ENCODE results near the gene ALPP. TPM values are rescaled to one million over a fixed set of nuclear protein-coding genes. Genes with fewer than 3 reads are reported as not detected.
A peak's percentile ranks its signal among the peaks of the same experiment; 100 is the strongest.

The ALPP gene
- total and polyA plus RNA-seq, 2 of the 13 experiments (the other 11 are each of a cell fraction or from before 2014, with no cell fraction given): not detected

DNA sequence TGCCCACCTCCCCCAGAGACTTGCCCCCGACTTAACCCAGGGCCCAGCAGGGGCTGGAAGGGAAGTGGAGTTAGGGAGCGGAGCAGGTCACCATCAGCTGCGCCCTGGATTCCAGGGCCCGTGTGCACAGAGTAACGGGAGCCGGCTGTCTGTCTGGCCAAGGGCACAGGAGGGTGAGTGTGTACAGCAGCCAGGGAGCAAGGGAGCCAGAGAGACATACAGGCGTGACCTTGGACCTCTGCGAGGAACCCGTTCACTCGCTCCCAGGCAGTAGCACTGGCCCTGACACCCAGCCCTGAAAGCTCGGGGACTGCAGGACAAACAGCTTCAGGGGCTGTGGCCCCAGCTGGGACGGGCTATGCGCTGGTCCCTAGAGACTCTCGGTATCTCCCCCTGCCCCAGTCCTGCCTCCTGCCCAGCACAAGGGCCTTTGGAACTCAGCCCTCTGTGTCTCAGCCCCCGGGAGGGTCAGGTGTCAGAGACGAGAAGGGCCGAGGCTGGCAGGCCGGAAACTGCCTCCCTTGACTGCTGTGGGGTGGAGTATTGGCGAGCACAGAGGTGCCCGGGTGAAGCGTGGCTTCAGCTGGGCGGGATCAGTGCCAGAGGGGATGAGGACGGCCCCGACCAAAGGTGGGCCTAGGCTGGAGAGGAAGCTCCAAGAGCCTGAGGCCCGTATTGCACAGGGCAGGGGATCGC, 46.2 kb upstream of the ALPP start (continued):
- TF ChIP-seq, protein P1, sequence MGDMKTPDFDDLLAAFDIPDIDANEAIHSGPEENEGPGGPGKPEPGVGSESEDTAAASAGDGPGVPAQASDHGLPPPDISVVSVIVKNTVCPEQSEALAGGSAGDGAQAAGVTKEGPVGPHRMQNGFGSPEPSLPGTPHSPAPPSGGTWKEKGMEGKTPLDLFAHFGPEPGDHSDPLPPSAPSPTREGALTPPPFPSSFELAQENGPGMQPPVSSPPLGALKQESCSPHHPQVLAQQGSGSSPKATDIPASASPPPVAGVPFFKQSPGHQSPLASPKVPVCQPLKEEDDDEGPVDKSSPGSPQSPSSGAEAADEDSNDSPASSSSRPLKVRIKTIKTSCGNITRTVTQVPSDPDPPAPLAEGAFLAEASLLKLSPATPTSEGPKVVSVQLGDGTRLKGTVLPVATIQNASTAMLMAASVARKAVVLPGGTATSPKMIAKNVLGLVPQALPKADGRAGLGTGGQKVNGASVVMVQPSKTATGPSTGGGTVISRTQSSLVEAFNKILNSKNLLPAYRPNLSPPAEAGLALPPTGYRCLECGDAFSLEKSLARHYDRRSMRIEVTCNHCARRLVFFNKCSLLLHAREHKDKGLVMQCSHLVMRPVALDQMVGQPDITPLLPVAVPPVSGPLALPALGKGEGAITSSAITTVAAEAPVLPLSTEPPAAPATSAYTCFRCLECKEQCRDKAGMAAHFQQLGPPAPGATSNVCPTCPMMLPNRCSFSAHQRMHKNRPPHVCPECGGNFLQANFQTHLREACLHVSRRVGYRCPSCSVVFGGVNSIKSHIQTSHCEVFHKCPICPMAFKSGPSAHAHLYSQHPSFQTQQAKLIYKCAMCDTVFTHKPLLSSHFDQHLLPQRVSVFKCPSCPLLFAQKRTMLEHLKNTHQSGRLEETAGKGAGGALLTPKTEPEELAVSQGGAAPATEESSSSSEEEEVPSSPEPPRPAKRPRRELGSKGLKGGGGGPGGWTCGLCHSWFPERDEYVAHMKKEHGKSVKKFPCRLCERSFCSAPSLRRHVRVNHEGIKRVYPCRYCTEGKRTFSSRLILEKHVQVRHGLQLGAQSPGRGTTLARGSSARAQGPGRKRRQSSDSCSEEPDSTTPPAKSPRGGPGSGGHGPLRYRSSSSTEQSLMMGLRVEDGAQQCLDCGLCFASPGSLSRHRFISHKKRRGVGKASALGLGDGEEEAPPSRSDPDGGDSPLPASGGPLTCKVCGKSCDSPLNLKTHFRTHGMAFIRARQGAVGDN (CRISPR knock-in tag; IDR thresholded peaks at IDR 0.05): peak; percentile 47
- TF ChIP-seq ZSCAN25 (CRISPR knock-in tag; IDR thresholded peaks at IDR 0.05): 0 out of 2 replicates have a peak, but pooled peaks have one; percentile 23

- no peak for FAIRE-seq
Measured at GRCh38 chr2:232332940-232333259, 45.7 kb upstream of the ALPP start.

More at GRCh38 chr2:232332940-232333259, 45.7 kb upstream of the ALPP start:
- ChIA-PET POLR2A (no interaction called here), CTCF (ENCODE audit: low intra/inter-chr PET ratio, low total read pairs) (no interaction called here)
- Histone ChIP-seq H3K4me2 (ENCODE audit: low read depth, low read length) (peak overlapping the region; percentile 21; the same call in 1 of the 2 replicates), H3K36me3 (replicated peaks in 1 of 2; ENCODE audit: control insufficient read depth in 1 of 2, insufficient read depth in 2 of 2, low read length in 2 of 2) (0 out of 5 replicates have a peak, but pooled peaks cover 0 to 6% of the 10 kb centered on the region in 2 experiments), H3K4me1 (ENCODE audit: insufficient read depth, low read length) (peaks cover 9% of the 10 kb centered on the region), H3K27ac (ENCODE audit: extremely low read length, insufficient read depth, low read length) (no peak overlapping the region), H3K9ac (ENCODE audit: insufficient read depth, low read depth, low read length) (no peak overlapping the region), H3K4me3 (replicated peaks in 1 of 3; ENCODE audit: insufficient read depth in 1 of 3, low read depth in 2 of 3, low read length in 3 of 3) (no peak overlapping the region), H4K20me1 (ENCODE audit: insufficient read depth, low read length) (peaks cover 3% of the 10 kb centered on the region; the same call in 1 of the 2 replicates), H2AFZ (ENCODE audit: low read length) (no peak overlapping the region), H3K27me3 (ENCODE audit: control insufficient read depth in 1 of 2, insufficient read depth in 2 of 2, low read length in 2 of 2) (no peaks in the 10 kb centered on the region), H3K79me2 (ENCODE audit: insufficient read depth, low read length) (no peaks in the 10 kb centered on the region), H3K9me3 (ENCODE audit: low read length) (no peaks in the 10 kb centered on the region)
- DNase-seq (ENCODE audit: low spot score) (no peak), ATAC-seq (no peak)
- BruUV-seq (replicated peaks): no TSS peak
- intact Hi-C loops (cut with micrococcal nuclease; ENCODE audit: unreplicated experiment): no loop called here
- TF ChIP-seq CHD2 (IDR thresholded peaks at IDR 0.05; ENCODE audit: low read depth, low read length) (no peak), ARID4A (CRISPR knock-in tag; IDR thresholded peaks at IDR 0.05; ENCODE audit: borderline replicate concordance) (no peak), JUN (CRISPR knock-in tag; IDR thresholded peaks at IDR 0.05) (no peak), ZBTB42 (CRISPR knock-in tag; IDR thresholded peaks at IDR 0.05) (no peak), ARNT (IDR thresholded peaks at IDR 0.05) (no peak), NCOA1 (CRISPR knock-in tag; IDR thresholded peaks at IDR 0.05) (no peak), ZNF746 (CRISPR knock-in tag; IDR thresholded peaks at IDR 0.05) (no peak), HES4 (CRISPR knock-in tag; IDR thresholded peaks at IDR 0.05; ENCODE audit: borderline replicate concordance) (no peak), ZNF652 (CRISPR knock-in tag; IDR thresholded peaks at IDR 0.05; ENCODE audit: borderline replicate concordance, low read depth) (no peak)
- TF ChIP-seq, protein P2, sequence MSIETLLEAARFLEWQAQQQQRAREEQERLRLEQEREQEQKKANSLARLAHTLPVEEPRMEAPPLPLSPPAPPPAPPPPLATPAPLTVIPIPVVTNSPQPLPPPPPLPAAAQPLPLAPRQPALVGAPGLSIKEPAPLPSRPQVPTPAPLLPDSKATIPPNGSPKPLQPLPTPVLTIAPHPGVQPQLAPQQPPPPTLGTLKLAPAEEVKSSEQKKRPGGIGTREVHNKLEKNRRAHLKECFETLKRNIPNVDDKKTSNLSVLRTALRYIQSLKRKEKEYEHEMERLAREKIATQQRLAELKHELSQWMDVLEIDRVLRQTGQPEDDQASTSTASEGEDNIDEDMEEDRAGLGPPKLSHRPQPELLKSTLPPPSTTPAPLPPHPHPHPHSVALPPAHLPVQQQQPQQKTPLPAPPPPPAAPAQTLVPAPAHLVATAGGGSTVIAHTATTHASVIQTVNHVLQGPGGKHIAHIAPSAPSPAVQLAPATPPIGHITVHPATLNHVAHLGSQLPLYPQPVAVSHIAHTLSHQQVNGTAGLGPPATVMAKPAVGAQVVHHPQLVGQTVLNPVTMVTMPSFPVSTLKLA (IDR thresholded peaks at IDR 0.05): no peak
- WGBS (ENCODE audit: low lambda C conversion rate): 72% methylated on average over 10 of the region's 10 CpGs
- in situ Hi-C loops (cut with HindIII; ENCODE audit: extremely low pct_ligation_motif_present, low pct_unique_long_range_greater_than_20kb): no loop called here
